ENCODE data around the gene KLHDC2.
"Not testable (repeated sequence)": the region's sequence is repeated elsewhere in the genome, so short reads cannot be mapped to it uniquely, and the experiment has no call there.

KLHDC2 gene

GRCh38 chr14:49767571-49768300, at the start of gene KLHDC2:
KLHDC2 (plus strand) TSS chr14:49768153; CDS start chr14:49768469, 316 bp downstream.
- in situ Hi-C loops (cut with MboI; ENCODE audit: low sequenced_read_pairs): no loop called here

- in situ Hi-C loops (cut with MboI; ENCODE audit: low sequenced_read_pairs): no loop called here
Measured at GRCh38 chr14:49720744-49721143, 47.2 kb upstream of the KLHDC2 start.

GRCh38 chr14:49721733-49722435, 46.1 kb upstream of the KLHDC2 start:
- in situ Hi-C loops (cut with MboI; ENCODE audit: low sequenced_read_pairs): not testable (repeated sequence)

- in situ Hi-C loops (cut with MboI; ENCODE audit: low sequenced_read_pairs): no loop called here
Measured at GRCh38 chr14:49727171-49727570, 40.8 kb upstream of the KLHDC2 start.

- in situ Hi-C loops (cut with MboI; ENCODE audit: low sequenced_read_pairs): no loop called here
Measured at GRCh38 chr14:49732896-49733295, 35.1 kb upstream of the KLHDC2 start.

GRCh38 chr14:49733836-49734235, 34.1 kb upstream of the KLHDC2 start:
- in situ Hi-C loops (cut with MboI; ENCODE audit: low sequenced_read_pairs): no loop called here

GRCh38 chr14:49735669-49736068, 32.3 kb upstream of the KLHDC2 start:
- in situ Hi-C loops (cut with MboI; ENCODE audit: low sequenced_read_pairs): not testable (repeated sequence)

GRCh38 chr14:49745191-49745590, 22.8 kb upstream of the KLHDC2 start:
- in situ Hi-C loops (cut with MboI; ENCODE audit: low sequenced_read_pairs): no loop called here

GRCh38 chr14:49746476-49746875, 21.5 kb upstream of the KLHDC2 start:
- in situ Hi-C loops (cut with MboI; ENCODE audit: low sequenced_read_pairs): not testable (repeated sequence)

- in situ Hi-C loops (cut with MboI; ENCODE audit: low sequenced_read_pairs): no loop called here
Measured at GRCh38 chr14:49754570-49755097, 13.3 kb upstream of the KLHDC2 start.

GRCh38 chr14:49755378-49755777, 12.6 kb upstream of the KLHDC2 start:
- in situ Hi-C loops (cut with MboI; ENCODE audit: low sequenced_read_pairs): no loop called here

GRCh38 chr14:49761839-49762551, 6.0 kb upstream of the KLHDC2 start:
- in situ Hi-C loops (cut with MboI; ENCODE audit: low sequenced_read_pairs): no loop called here

GRCh38 chr14:49766839-49767238, 1.1 kb upstream of the KLHDC2 start:
- in situ Hi-C loops (cut with MboI; ENCODE audit: low sequenced_read_pairs): no loop called here

GRCh38 chr14:49767270-49767570, 733 bp upstream of the KLHDC2 start:
- in situ Hi-C loops (cut with MboI; ENCODE audit: low sequenced_read_pairs): no loop called here

- in situ Hi-C loops (cut with MboI; ENCODE audit: low sequenced_read_pairs): no loop called here
Measured at GRCh38 chr14:49768301-49769121, 558 bp downstream of the KLHDC2 start.

GRCh38 chr14:49769171-49769570, 1.2 kb downstream of the KLHDC2 start:
- in situ Hi-C loops (cut with MboI; ENCODE audit: low sequenced_read_pairs): no loop called here

GRCh38 chr14:49769581-49770211, 1.7 kb downstream of the KLHDC2 start:
- in situ Hi-C loops (cut with MboI; ENCODE audit: low sequenced_read_pairs): no loop called here

- in situ Hi-C loops (cut with MboI; ENCODE audit: low sequenced_read_pairs): no loop called here
Measured at GRCh38 chr14:49770212-49770817, 2.4 kb downstream of the KLHDC2 start.

GRCh38 chr14:49771691-49772090, 3.7 kb downstream of the KLHDC2 start:
- in situ Hi-C loops (cut with MboI; ENCODE audit: low sequenced_read_pairs): not testable (repeated sequence)

- in situ Hi-C loops (cut with MboI; ENCODE audit: low sequenced_read_pairs): no loop called here
Measured at GRCh38 chr14:49774106-49774505, 6.2 kb downstream of the KLHDC2 start.
